HL-60 (cell line): ENCODE results near the gene NHP2.

Source experiments
- DNase-seq, 2 experiments: peaks; one replicate each; pipeline ENCODE4 v3.0.0-alpha.2; 2010 to 2020; ENCODE audit warnings: low read depth in 1 of 2, low spot score in 1 of 2
- H3K27ac ChIP-seq: fragments of 250-450 bp; sonication (Bioruptor Pico); replicated peaks from 2 replicates; pipeline ENCODE4 v1.5.1; 2020; ENCODE audit warnings: mild to moderate bottlenecking, moderate library complexity
- H3K27me3 ChIP-seq: fragments of 250-450 bp; sonication (Bioruptor Pico); 2 replicates; pipeline ENCODE4 v1.5.1; 2021; ENCODE audit warnings: mild to moderate bottlenecking, moderate library complexity; ENCODE audit not compliant: insufficient read depth, poor library complexity, severe bottlenecking
- H3K4me3 ChIP-seq: replicated peaks from 2 replicates; pipeline ENCODE4 v1.5.1; 2011; ENCODE audit warnings: mild to moderate bottlenecking, control low read depth, low read length; ENCODE audit not compliant: insufficient read depth
- GABPA ChIP-seq: IDR thresholded peaks from 2 replicates; pipeline ENCODE4 v1.6.1; 2012; ENCODE audit warnings: low read depth
- POLR2AphosphoS5 ChIP-seq: IDR thresholded peaks from 2 replicates; pipeline ENCODE4 v1.6.1; 2012; ENCODE audit warnings: low read depth
- SPI1 ChIP-seq: IDR thresholded peaks from 2 replicates; pipeline ENCODE4 v1.6.1; 2012; ENCODE audit warnings: low read depth, mild to moderate bottlenecking, borderline replicate concordance
- TF ChIP-seq, protein P1 (sequence below): IDR thresholded peaks from one replicate; pipeline ENCODE4 v1.5.1; 2011; ENCODE audit warnings: low read length, control low read depth, inconsistent platforms; ENCODE audit not compliant: insufficient read depth
- TF ChIP-seq, protein P2 (sequence below): IDR thresholded peaks from 2 replicates; pipeline ENCODE4 v1.6.1; 2012; ENCODE audit warnings: low read depth; ENCODE audit not compliant: insufficient replicate concordance

Gene NHP2

DNA sequence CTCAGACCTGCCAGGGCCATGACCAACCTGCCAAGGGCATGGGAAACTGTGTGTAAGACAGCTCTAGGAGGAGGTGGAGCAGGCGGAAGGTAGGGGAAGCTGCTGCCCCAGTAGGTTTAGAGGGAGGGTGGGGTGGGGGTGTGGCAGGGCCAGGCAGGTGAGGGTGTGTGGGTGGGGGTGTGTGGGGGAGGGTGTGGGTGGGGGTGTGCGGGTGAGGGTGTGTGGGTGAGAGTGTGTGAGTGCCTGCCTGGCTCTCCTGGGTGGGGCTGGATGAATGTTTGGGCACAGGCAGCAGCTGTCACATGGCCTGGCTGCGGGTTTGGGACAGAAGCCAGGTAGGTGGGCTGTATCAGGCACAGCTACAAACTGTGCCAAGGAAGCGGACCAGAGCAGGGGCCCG is 49.2 kb downstream of the NHP2 start:
- no peak for DNase-seq
- H3K4me3 ChIP-seq: no peak overlapping the region
- H3K27me3 ChIP-seq: no peaks in the 10 kb centered on the region
- no peak for TF ChIP-seq GABPA
- TF ChIP-seq, protein P1, sequence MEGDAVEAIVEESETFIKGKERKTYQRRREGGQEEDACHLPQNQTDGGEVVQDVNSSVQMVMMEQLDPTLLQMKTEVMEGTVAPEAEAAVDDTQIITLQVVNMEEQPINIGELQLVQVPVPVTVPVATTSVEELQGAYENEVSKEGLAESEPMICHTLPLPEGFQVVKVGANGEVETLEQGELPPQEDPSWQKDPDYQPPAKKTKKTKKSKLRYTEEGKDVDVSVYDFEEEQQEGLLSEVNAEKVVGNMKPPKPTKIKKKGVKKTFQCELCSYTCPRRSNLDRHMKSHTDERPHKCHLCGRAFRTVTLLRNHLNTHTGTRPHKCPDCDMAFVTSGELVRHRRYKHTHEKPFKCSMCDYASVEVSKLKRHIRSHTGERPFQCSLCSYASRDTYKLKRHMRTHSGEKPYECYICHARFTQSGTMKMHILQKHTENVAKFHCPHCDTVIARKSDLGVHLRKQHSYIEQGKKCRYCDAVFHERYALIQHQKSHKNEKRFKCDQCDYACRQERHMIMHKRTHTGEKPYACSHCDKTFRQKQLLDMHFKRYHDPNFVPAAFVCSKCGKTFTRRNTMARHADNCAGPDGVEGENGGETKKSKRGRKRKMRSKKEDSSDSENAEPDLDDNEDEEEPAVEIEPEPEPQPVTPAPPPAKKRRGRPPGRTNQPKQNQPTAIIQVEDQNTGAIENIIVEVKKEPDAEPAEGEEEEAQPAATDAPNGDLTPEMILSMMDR: no peak
- TF ChIP-seq, protein P2, sequence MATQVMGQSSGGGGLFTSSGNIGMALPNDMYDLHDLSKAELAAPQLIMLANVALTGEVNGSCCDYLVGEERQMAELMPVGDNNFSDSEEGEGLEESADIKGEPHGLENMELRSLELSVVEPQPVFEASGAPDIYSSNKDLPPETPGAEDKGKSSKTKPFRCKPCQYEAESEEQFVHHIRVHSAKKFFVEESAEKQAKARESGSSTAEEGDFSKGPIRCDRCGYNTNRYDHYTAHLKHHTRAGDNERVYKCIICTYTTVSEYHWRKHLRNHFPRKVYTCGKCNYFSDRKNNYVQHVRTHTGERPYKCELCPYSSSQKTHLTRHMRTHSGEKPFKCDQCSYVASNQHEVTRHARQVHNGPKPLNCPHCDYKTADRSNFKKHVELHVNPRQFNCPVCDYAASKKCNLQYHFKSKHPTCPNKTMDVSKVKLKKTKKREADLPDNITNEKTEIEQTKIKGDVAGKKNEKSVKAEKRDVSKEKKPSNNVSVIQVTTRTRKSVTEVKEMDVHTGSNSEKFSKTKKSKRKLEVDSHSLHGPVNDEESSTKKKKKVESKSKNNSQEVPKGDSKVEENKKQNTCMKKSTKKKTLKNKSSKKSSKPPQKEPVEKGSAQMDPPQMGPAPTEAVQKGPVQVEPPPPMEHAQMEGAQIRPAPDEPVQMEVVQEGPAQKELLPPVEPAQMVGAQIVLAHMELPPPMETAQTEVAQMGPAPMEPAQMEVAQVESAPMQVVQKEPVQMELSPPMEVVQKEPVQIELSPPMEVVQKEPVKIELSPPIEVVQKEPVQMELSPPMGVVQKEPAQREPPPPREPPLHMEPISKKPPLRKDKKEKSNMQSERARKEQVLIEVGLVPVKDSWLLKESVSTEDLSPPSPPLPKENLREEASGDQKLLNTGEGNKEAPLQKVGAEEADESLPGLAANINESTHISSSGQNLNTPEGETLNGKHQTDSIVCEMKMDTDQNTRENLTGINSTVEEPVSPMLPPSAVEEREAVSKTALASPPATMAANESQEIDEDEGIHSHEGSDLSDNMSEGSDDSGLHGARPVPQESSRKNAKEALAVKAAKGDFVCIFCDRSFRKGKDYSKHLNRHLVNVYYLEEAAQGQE: no peak
- TF ChIP-seq POLR2AphosphoS5: no peak
- no peak for TF ChIP-seq SPI1
- no peak overlapping the region for H3K27ac ChIP-seq

DNA sequence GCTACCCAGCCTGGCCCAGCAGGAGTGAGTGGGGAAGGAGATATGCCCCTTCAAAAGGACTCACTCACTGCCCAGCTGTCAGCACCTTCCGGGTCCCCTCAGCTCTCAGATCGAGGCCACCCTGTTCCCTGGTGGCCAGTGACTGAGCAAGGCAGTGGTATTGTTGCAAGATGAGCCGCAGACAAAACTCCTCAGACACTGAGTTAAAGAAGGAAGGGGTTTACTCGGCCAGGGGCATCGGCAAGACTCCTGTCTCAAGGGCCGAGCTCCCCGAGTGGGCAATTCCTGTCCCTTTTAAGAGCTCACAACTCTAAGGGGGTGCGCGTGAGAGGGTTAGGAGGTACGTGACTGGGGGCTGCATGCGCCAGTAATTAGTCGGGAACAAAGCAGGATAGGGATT is 50.1 kb downstream of the NHP2 start:
- TF ChIP-seq, protein P2: no peak
- no peak for TF ChIP-seq POLR2AphosphoS5
- TF ChIP-seq, protein P1: no peak
- no peak for TF ChIP-seq SPI1
- no peak for TF ChIP-seq GABPA
- no peaks in the 10 kb centered on the region for H3K27me3 ChIP-seq
- H3K27ac ChIP-seq: no peak overlapping the region
- no peak overlapping the region for H3K4me3 ChIP-seq
- DNase-seq: no peak
